Activated T-cell treated with anti-CD3 and anti-CD28 coated beads, Interleukin-2, amount 50 U/mL, for 24 hours (primary cell): ENCODE results near the gene PPP2R1A.
"Not testable (repeated sequence)": the region's sequence is repeated elsewhere in the genome, so short reads cannot be mapped to it uniquely, and the experiment has no call there.

Experiments used
- DNase-seq: peaks from one replicate; pipeline ENCODE4 v3.0.0-alpha.2; 2020
- H3K27ac Mint-ChIP-seq: 2 replicates; pipeline ENCODE4 v1.8.0; 2020; ENCODE audit warnings: mild to moderate bottlenecking, mixed read lengths
- H3K27me3 Mint-ChIP-seq: 2 replicates; pipeline ENCODE4 v1.8.0; 2020; ENCODE audit warnings: mixed read lengths
- H3K36me3 Mint-ChIP-seq: 2 replicates; pipeline ENCODE4 v1.8.0; 2020; ENCODE audit warnings: low read depth, mixed read lengths
- H3K4me1 Mint-ChIP-seq: 2 replicates; pipeline ENCODE4 v1.8.0; 2020; ENCODE audit warnings: low read depth, mixed read lengths
- H3K4me3 Mint-ChIP-seq: 2 replicates; pipeline ENCODE4 v1.8.0; 2020; ENCODE audit warnings: mild to moderate bottlenecking, moderate library complexity, mixed read lengths
- H3K9me3 Mint-ChIP-seq: 2 replicates; pipeline ENCODE4 v1.8.0; 2020; ENCODE audit warnings: mixed read lengths

Gene PPP2R1A

DNA sequence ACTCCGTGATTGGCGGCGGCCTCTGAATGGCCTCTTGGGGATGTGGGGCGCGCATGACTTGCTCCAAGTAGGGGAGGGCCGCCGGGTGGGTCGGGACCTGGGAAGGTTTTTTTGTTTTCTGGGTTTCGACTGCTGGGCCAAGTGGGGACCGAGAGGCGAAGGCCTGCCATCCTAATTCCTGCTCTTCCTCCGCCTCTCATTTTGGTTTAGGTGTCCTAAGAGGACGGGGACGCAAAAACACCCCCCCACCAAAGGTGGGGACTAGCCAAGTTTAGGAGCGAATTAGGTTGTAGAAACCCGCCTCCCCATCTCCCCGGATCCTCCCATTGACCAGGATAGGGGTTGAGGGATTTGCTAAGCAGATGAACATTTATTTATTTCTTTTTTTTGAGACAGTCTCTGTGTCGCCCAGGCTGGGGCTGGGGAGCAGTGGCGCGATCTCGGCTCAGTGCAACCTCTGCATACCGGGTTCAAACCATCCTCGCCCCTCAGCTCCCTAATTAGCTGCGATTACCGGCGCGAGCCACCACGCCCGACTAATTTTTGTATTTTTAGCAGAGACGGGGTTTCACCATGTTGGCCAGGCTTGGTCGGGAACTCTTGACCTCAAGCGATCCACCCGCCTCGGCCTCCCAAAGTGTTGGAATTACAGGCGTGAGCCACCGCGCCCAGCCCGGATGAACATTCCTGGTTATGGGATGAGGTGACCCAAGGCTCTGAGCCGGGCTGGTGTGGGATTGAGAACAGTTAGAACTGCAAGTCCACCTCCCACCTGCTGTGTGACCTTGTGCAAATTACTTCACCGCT lies 838 bp downstream of the PPP2R1A start:
- H3K27me3 Mint-ChIP-seq: no peaks in the 10 kb centered on the region
- H3K4me1 Mint-ChIP-seq: peaks cover 47% of the 10 kb centered on the region
- peaks cover 58% of the 10 kb centered on the region for H3K36me3 Mint-ChIP-seq

DNA sequence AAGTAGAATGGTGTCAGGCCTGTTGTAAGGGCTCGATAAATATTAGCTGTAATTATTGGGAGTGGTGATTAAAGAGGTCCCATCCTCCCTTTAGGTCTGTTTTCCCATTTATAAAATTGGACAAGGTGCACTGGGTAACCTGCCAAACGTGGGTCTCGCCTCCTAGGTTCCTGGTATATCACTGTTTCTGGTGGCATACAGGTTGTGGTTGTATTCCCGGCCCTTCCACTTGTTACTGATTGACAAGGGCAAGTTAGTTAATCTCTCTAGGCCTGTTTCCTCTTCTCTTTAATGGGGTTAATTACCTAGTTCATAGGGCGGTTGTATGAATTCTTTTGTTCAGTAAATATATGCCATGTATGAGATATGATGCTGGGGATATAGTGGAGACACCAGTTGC lies 1.5 kb downstream of the PPP2R1A start:
- no peak for DNase-seq
- Mint-ChIP-seq H3K4me1 (peaks cover 53% of the 10 kb centered on the region), H3K36me3 (peaks cover 65% of the 10 kb centered on the region), H3K27ac (peak overlapping the region; percentile 100), H3K27me3 (no peaks in the 10 kb centered on the region), H3K9me3 (no peaks in the 10 kb centered on the region), H3K4me3 (peak overlapping the region; percentile 97)

More for the DNA sequence above, 838 bp downstream of the PPP2R1A start:
- peak overlapping the region; percentile 97 for H3K4me3 Mint-ChIP-seq
- no peak for DNase-seq
- peak overlapping the region; percentile 100 for H3K27ac Mint-ChIP-seq
- no peaks in the 10 kb centered on the region for H3K9me3 Mint-ChIP-seq

- no peaks in the 10 kb centered on the region for H3K27me3 Mint-ChIP-seq
- H3K27ac Mint-ChIP-seq: peak overlapping the region; percentile 100
- peak overlapping the region; percentile 97 for H3K4me3 Mint-ChIP-seq
- DNase-seq: no peak
- H3K36me3 Mint-ChIP-seq: peaks cover 71% of the 10 kb centered on the region
- H3K4me1 Mint-ChIP-seq: peaks cover 58% of the 10 kb centered on the region
- H3K9me3 Mint-ChIP-seq: no peaks in the 10 kb centered on the region
Observed at GRCh38 chr19:52191951-52192350, 2.1 kb downstream of the PPP2R1A start.

GRCh38 chr19:52196256-52196967 lies 6.6 kb downstream of the PPP2R1A start:
- Mint-ChIP-seq H3K27me3 (no peaks in the 10 kb centered on the region), H3K4me1 (peaks cover 77% of the 10 kb centered on the region), H3K9me3 (no peaks in the 10 kb centered on the region), H3K27ac (peak overlapping the region; percentile 67), H3K4me3 (no peak overlapping the region), H3K36me3 (peaks cover 96% of the 10 kb centered on the region)
- DNase-seq: no peak

GRCh38 chr19:52197964-52198363 lies 8.1 kb downstream of the PPP2R1A start:
- Mint-ChIP-seq H3K4me3 (no peak overlapping the region), H3K27me3 (no peaks in the 10 kb centered on the region), H3K9me3 (no peaks in the 10 kb centered on the region), H3K36me3 (peaks cover 96% of the 10 kb centered on the region), H3K27ac (peak overlapping the region; percentile 26), H3K4me1 (peaks cover 69% of the 10 kb centered on the region)
- DNase-seq: no peak

- Mint-ChIP-seq H3K4me3 (no peak overlapping the region), H3K27ac (peak overlapping the region; percentile 44), H3K36me3 (peaks cover 96% of the 10 kb centered on the region), H3K27me3 (no peaks in the 10 kb centered on the region), H3K4me1 (peaks cover 69% of the 10 kb centered on the region), H3K9me3 (no peaks in the 10 kb centered on the region)
- DNase-seq: no peak
Observed at GRCh38 chr19:52198678-52199077, 8.8 kb downstream of the PPP2R1A start.

DNA sequence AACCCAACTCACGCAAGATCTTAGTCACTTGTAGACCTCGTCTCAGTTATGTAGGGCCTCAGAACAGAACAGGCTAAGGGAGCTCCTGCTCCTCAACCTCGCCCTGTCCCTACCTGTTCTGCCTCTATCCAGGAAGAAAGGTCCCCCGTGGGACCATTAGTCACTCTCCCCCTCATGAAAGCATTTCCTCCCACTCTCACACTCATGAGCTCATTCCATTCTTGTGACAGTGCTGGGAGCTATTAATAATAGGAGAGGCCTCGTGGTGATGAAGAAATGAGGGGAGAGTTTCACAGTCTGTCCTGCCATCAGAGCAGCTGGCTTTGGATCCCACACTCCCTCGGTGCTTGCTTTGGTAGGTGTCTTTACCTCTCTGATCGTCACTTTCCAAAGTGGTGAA lies 10.2 kb downstream of the PPP2R1A start:
- peak overlapping the region; percentile 13 for H3K27ac Mint-ChIP-seq
- H3K4me1 Mint-ChIP-seq: peaks cover 70% of the 10 kb centered on the region
- no peak overlapping the region for H3K4me3 Mint-ChIP-seq
- no peaks in the 10 kb centered on the region for H3K9me3 Mint-ChIP-seq
- DNase-seq: no peak
- H3K36me3 Mint-ChIP-seq: peaks cover 96% of the 10 kb centered on the region
- H3K27me3 Mint-ChIP-seq: no peaks in the 10 kb centered on the region

DNA sequence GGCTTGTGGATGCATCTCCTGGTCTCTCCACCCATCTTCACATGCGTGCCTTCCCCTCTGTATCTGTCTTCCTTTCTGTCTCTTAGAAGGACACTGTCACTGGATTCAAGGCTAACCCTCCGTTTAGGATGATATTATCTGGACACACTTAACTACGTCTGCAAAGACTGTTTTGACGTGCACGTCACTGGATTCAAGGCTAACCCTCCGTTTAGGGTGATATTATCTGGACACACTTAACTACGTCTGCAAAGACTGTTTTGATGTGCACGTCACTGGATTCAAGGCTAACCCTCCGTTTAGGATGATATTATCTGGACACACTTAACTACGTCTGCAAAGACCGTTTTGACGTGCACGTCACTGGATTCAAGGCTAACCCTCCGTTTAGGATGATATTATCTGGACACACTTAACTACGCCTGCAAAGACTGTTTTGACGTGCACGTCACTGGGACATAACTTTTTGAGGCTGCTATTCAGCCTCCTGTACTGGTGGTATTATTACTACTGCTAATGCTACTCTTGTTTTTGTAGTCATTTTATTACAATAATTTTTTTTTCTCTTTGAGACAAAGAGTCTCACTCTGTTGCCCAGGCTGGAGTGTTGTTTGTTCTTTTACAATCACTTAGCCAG lies 11.0 kb downstream of the PPP2R1A start:
- H3K27me3 Mint-ChIP-seq, H3K27ac Mint-ChIP-seq, H3K9me3 Mint-ChIP-seq, DNase-seq, H3K4me3 Mint-ChIP-seq: not testable (repeated sequence)
- Mint-ChIP-seq H3K4me1 (peaks cover 73% of the 10 kb centered on the region), H3K36me3 (peaks cover 96% of the 10 kb centered on the region)

- DNase-seq: no peak
- Mint-ChIP-seq H3K9me3 (no peaks in the 10 kb centered on the region), H3K27ac (peak overlapping the region; percentile 50), H3K4me3 (no peak overlapping the region), H3K36me3 (peaks cover 97% of the 10 kb centered on the region), H3K4me1 (peaks cover 40% of the 10 kb centered on the region), H3K27me3 (no peaks in the 10 kb centered on the region)
Observed at GRCh38 chr19:52206481-52206880, 16.6 kb downstream of the PPP2R1A start.

- no peak for DNase-seq
- H3K4me3 Mint-ChIP-seq: no peak overlapping the region
- no peaks in the 10 kb centered on the region for H3K27me3 Mint-ChIP-seq
- no peak overlapping the region for H3K27ac Mint-ChIP-seq
- peaks cover 5% of the 10 kb centered on the region for H3K4me1 Mint-ChIP-seq
- H3K36me3 Mint-ChIP-seq: peaks cover 97% of the 10 kb centered on the region
- H3K9me3 Mint-ChIP-seq: no peaks in the 10 kb centered on the region
Observed at GRCh38 chr19:52211203-52211602, 21.4 kb downstream of the PPP2R1A start.

- Mint-ChIP-seq H3K4me1 (peaks cover 3% of the 10 kb centered on the region), H3K27ac (no peak overlapping the region), H3K27me3 (no peaks in the 10 kb centered on the region), H3K36me3 (peaks cover 97% of the 10 kb centered on the region), H3K9me3 (no peaks in the 10 kb centered on the region), H3K4me3 (no peak overlapping the region)
- no peak for DNase-seq
Observed at GRCh38 chr19:52211926-52212571, 22.2 kb downstream of the PPP2R1A start.

- H3K9me3 Mint-ChIP-seq: no peaks in the 10 kb centered on the region
- peak overlapping the region; percentile 70 for H3K27ac Mint-ChIP-seq
- H3K4me1 Mint-ChIP-seq: peaks cover 2% of the 10 kb centered on the region
- no peak overlapping the region for H3K4me3 Mint-ChIP-seq
- peak; percentile 5 for DNase-seq
- no peaks in the 10 kb centered on the region for H3K27me3 Mint-ChIP-seq
- peaks cover 97% of the 10 kb centered on the region for H3K36me3 Mint-ChIP-seq
Observed at GRCh38 chr19:52212572-52213255, 22.9 kb downstream of the PPP2R1A start.

DNA sequence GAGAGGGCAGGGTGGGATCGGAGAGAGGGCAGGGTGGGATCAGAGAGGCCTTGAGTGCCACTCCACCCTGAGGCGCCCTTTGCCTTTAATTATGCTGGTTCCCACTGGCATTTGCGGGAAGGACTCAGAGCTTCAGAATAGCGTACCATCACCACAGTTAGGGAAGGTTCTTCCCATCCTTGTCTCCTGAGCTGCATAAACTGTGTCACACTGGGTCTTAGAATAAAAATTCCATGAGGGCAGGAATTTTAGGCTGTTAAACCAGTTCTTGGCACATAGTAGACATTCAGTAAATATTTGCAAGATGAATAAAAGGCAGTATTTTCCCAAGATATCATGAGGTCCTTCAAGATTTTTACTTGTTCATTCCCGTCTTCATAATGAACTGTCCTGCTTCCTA lies 24.4 kb downstream of the PPP2R1A start:
- peak overlapping the region; percentile 50 for H3K27ac Mint-ChIP-seq
- no peak overlapping the region for H3K4me3 Mint-ChIP-seq
- peaks cover 97% of the 10 kb centered on the region for H3K36me3 Mint-ChIP-seq
- no peaks in the 10 kb centered on the region for H3K27me3 Mint-ChIP-seq
- peaks cover 2% of the 10 kb centered on the region for H3K4me1 Mint-ChIP-seq
- DNase-seq: peak; percentile 11
- H3K9me3 Mint-ChIP-seq: no peaks in the 10 kb centered on the region

- Mint-ChIP-seq H3K4me3 (no peak overlapping the region), H3K9me3 (no peaks in the 10 kb centered on the region), H3K36me3 (peaks cover 99% of the 10 kb centered on the region), H3K27ac (peak overlapping the region; percentile 37), H3K27me3 (no peaks in the 10 kb centered on the region), H3K4me1 (no peaks in the 10 kb centered on the region)
- no peak for DNase-seq
Observed at GRCh38 chr19:52216401-52216800, 26.5 kb downstream of the PPP2R1A start.
